Activated naive CD4-positive, alpha-beta T cell treated with anti-CD3 and anti-CD28 coated beads for 36 hours (primary cell): ENCODE measurements around the gene EPDR1. TPM values are rescaled to one million over a fixed set of nuclear protein-coding genes. Genes with fewer than 3 reads are reported as not detected.

Experiments
- CTCF ChIA-PET: fragments of 350-600 bp; sonication (Branson Sonifier 250); formaldehyde crosslinking; loops from one replicate; lab custom pipeline; 2021; ENCODE audit warnings: antibody characterized with exemption; lab: Charles Lee
- DNase-seq: peaks from one replicate; pipeline ENCODE4 v3.0.0-alpha.2; 2020
- H3K27ac Mint-ChIP-seq: one replicate; pipeline ENCODE4 v1.8.0; 2021; ENCODE audit warnings: mild to moderate bottlenecking, mixed read lengths
- H3K27me3 Mint-ChIP-seq: one replicate; pipeline ENCODE4 v1.8.0; 2021; ENCODE audit warnings: low read depth, mixed read lengths
- H3K36me3 Mint-ChIP-seq: one replicate; pipeline ENCODE4 v1.8.0; 2021; ENCODE audit warnings: low read depth, mixed read lengths
- H3K4me1 Mint-ChIP-seq: one replicate; pipeline ENCODE4 v1.8.0; 2021; ENCODE audit warnings: low read depth, mixed read lengths
- H3K4me3 Mint-ChIP-seq: one replicate; pipeline ENCODE4 v1.8.0; 2021; ENCODE audit warnings: mild to moderate bottlenecking, moderate library complexity, mixed read lengths
- H3K9me3 Mint-ChIP-seq: one replicate; pipeline ENCODE4 v1.8.0; 2021; ENCODE audit warnings: mixed read lengths
- intact Hi-C: fragments of 100-400 bp; cut with micrococcal nuclease; formaldehyde crosslinking; loops from one replicate; pipeline ENCODE4 v1.15.1; 2023
- total RNA-seq, 2 experiments: library from RNA; stranded (reverse); gene quantifications; one replicate each; pipeline ENCODE4 v1.2.3, GENCODE V29; 2021

Gene EPDR1
- total RNA-seq, 2 experiments from 2014 or later, result 1.3 to 1.6 TPM

GRCh38 chr7:37960483-37960882, 40.0 kb downstream of the EPDR1 start:
- CTCF ChIA-PET, result no interaction called here
- Mint-ChIP-seq H3K27me3 (no peaks in the 10 kb centered on the region), H3K9me3 (no peaks in the 10 kb centered on the region), H3K36me3 (no peaks in the 10 kb centered on the region), H3K4me1 (no peaks in the 10 kb centered on the region), H3K4me3 (no peak overlapping the region), H3K27ac (no peak overlapping the region)
- DNase-seq, result no peak
- intact Hi-C loops, result no loop called here

GRCh38 chr7:37961251-37961650, 40.8 kb downstream of the EPDR1 start:
- CTCF ChIA-PET, result no interaction called here
- no peaks in the 10 kb centered on the region for H3K27me3 Mint-ChIP-seq
- intact Hi-C loops, result no loop called here

DNA sequence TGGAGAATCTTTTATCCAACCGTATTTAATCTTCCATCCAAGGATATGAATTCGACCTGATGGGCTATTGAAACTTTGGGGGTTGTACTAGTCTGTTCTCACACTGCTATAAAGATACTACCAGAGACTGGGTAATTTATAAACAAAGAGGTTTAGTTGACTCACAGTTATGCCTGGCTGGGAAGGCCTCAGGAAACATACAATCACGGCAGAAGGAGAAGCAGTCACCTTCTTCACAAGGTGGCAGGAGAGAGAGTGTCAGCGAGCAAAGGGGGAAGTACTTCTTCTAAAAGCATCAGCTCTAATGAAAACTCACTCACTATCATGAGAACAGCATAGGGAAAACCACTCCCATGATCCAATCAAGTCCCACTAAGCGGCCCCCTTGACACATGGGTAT, 43.8 kb downstream of the EPDR1 start:
- Mint-ChIP-seq H3K9me3 (no peaks in the 10 kb centered on the region), H3K27ac (no peak overlapping the region), H3K4me1 (no peaks in the 10 kb centered on the region), H3K27me3 (no peaks in the 10 kb centered on the region), H3K36me3 (no peaks in the 10 kb centered on the region), H3K4me3 (no peak overlapping the region)
- intact Hi-C loops, result no loop called here
- CTCF ChIA-PET, result interaction anchor here (2.0 kb wide), 1 partner anchor 252 kb away, joined by 6 read pairs; no protein-coding TSS in a partner anchor
- no peak for DNase-seq

More at GRCh38 chr7:37961251-37961650, 40.8 kb downstream of the EPDR1 start:
- no peak overlapping the region for H3K4me3 Mint-ChIP-seq
- no peaks in the 10 kb centered on the region for H3K4me1 Mint-ChIP-seq
- no peaks in the 10 kb centered on the region for H3K9me3 Mint-ChIP-seq
- no peak overlapping the region for H3K27ac Mint-ChIP-seq
- no peak for DNase-seq
- H3K36me3 Mint-ChIP-seq, result no peaks in the 10 kb centered on the region

- peaks cover 4% of the 10 kb centered on the region for H3K27me3 Mint-ChIP-seq
- H3K9me3 Mint-ChIP-seq, result no peaks in the 10 kb centered on the region
- H3K36me3 Mint-ChIP-seq, result no peaks in the 10 kb centered on the region
- H3K4me1 Mint-ChIP-seq, result no peaks in the 10 kb centered on the region
- DNase-seq, result no peak
- CTCF ChIA-PET, result no interaction called here
- intact Hi-C loops, result no loop called here
- no peak overlapping the region for H3K4me3 Mint-ChIP-seq
- no peak overlapping the region for H3K27ac Mint-ChIP-seq
These were observed 49.8 kb downstream of the EPDR1 start for GRCh38 chr7:37970211-37970610.

DNA sequence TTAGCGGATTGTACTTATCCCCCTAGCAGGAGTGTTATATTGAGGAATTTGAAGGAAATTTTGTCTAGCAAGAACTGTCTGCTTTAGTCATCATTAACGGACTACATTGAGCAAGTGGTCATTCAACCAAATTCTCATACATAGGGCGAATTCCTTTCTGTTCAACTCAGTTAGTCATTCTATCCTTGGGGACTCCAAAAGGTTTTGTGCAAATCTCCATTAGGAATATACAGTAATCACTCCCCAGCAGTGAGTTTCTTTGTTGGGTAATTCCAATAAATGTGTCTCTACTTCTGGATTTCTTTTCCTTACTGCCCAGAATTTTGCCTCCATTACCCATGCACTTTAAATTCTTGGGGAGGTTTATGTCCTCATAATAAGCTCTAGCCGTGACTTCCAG, 51.1 kb downstream of the EPDR1 start:
- no peaks in the 10 kb centered on the region for H3K9me3 Mint-ChIP-seq
- H3K4me1 Mint-ChIP-seq, result no peaks in the 10 kb centered on the region
- H3K4me3 Mint-ChIP-seq, result no peak overlapping the region
- CTCF ChIA-PET, result no interaction called here
- peaks cover 4% of the 10 kb centered on the region for H3K27me3 Mint-ChIP-seq
- DNase-seq, result no peak
- no peaks in the 10 kb centered on the region for H3K36me3 Mint-ChIP-seq
- no peak overlapping the region for H3K27ac Mint-ChIP-seq
- intact Hi-C loops, result no loop called here

DNA sequence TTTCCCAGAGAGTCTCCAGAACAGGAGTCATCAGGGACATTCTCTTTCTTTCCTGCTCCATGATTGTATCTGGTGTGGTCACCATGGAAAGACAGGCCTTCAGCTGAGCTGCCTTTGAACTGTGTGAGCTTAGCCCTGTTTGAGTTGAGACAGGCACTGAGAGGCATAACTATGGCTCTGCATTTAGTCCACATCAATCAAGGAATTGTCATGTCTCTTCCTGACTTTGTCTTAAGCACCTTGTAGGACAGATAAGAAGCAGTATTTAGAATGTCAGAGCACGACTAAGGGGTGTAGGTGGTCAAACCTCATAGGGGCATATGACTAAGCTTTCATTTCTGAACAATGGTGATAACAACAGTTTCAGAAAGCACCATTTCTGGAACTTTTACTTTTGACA, 53.5 kb downstream of the EPDR1 start:
- Mint-ChIP-seq H3K4me1 (no peaks in the 10 kb centered on the region), H3K27ac (no peak overlapping the region), H3K9me3 (no peaks in the 10 kb centered on the region), H3K36me3 (no peaks in the 10 kb centered on the region), H3K4me3 (no peak overlapping the region), H3K27me3 (peaks cover 4% of the 10 kb centered on the region)
- CTCF ChIA-PET, result interaction anchor here (0.7 kb wide), 1 partner anchor 242 kb away, joined by 3 read pairs; no protein-coding TSS in a partner anchor
- intact Hi-C loops, result no loop called here
- no peak for DNase-seq

GRCh38 chr7:37974711-37975110, 54.3 kb downstream of the EPDR1 start:
- peaks cover 4% of the 10 kb centered on the region for H3K27me3 Mint-ChIP-seq
- H3K4me3 Mint-ChIP-seq, result no peak overlapping the region
- CTCF ChIA-PET, result interaction anchor here (0.7 kb wide), 1 partner anchor 241 kb away, joined by 3 read pairs; no protein-coding TSS in a partner anchor
- H3K27ac Mint-ChIP-seq, result no peak overlapping the region
- DNase-seq, result no peak
- no peaks in the 10 kb centered on the region for H3K4me1 Mint-ChIP-seq
- H3K36me3 Mint-ChIP-seq, result no peaks in the 10 kb centered on the region
- no peaks in the 10 kb centered on the region for H3K9me3 Mint-ChIP-seq
- intact Hi-C loops, result no loop called here

- CTCF ChIA-PET, result no interaction called here
- H3K9me3 Mint-ChIP-seq, result no peaks in the 10 kb centered on the region
- DNase-seq, result no peak
- peaks cover 7% of the 10 kb centered on the region for H3K27me3 Mint-ChIP-seq
- intact Hi-C loops, result no loop called here
- H3K4me3 Mint-ChIP-seq, result no peak overlapping the region
- H3K27ac Mint-ChIP-seq, result no peak overlapping the region
- no peaks in the 10 kb centered on the region for H3K36me3 Mint-ChIP-seq
- H3K4me1 Mint-ChIP-seq, result no peaks in the 10 kb centered on the region
These were observed 56.8 kb downstream of the EPDR1 start for GRCh38 chr7:37977243-37977642.

DNA sequence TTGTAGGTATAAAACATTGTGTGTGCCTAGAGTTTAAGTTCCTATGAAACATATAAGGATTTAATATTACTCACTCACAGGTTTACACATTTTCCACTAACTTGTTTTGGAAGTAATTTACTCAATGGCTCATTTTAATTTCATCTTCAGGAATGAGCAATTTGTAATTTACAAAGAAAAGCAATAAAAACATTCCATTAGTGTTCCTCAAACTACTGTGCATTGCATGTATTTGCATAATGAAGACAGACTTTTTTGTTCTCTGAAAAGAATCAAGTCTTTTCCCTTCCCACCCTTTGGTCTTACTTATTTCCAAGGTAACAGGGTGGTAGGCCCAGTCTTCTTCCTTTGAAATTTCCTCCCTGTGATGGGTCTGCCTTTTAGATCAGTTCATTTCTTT, 61.2 kb downstream of the EPDR1 start:
- no peak overlapping the region for H3K27ac Mint-ChIP-seq
- no peaks in the 10 kb centered on the region for H3K9me3 Mint-ChIP-seq
- intact Hi-C loops, result no loop called here
- no peaks in the 10 kb centered on the region for H3K4me1 Mint-ChIP-seq
- no peaks in the 10 kb centered on the region for H3K36me3 Mint-ChIP-seq
- H3K27me3 Mint-ChIP-seq, result peaks cover 3% of the 10 kb centered on the region
- DNase-seq, result no peak
- CTCF ChIA-PET, result no interaction called here
- no peak overlapping the region for H3K4me3 Mint-ChIP-seq

DNA sequence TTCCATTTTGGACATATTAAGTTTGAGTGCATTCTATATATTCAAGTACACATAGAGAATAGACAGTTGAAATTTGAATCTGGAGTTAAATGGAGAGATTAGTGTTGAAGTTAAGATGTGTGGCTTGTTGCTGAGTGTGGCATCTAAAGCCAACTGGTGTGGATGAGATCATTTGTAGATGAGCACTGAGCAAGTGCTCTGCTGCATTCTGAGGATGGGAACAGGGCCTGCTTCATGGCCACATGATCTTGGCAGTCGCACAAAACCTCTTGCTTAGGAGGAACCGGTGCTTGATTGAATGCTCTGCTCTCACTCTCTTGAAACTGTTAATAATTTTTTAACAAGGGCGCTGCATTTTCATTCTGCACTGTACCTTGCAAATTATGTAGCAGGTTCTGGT, 62.0 kb downstream of the EPDR1 start:
- no peaks in the 10 kb centered on the region for H3K9me3 Mint-ChIP-seq
- CTCF ChIA-PET, result no interaction called here
- intact Hi-C loops, result no loop called here
- H3K27ac Mint-ChIP-seq, result no peak overlapping the region
- H3K27me3 Mint-ChIP-seq, result peaks cover 3% of the 10 kb centered on the region
- H3K4me3 Mint-ChIP-seq, result no peak overlapping the region
- no peaks in the 10 kb centered on the region for H3K4me1 Mint-ChIP-seq
- no peaks in the 10 kb centered on the region for H3K36me3 Mint-ChIP-seq
- DNase-seq, result no peak

- peaks cover 2% of the 10 kb centered on the region for H3K27me3 Mint-ChIP-seq
- H3K4me3 Mint-ChIP-seq, result no peak overlapping the region
- H3K27ac Mint-ChIP-seq, result no peak overlapping the region
- H3K9me3 Mint-ChIP-seq, result no peaks in the 10 kb centered on the region
- DNase-seq, result no peak
- no peaks in the 10 kb centered on the region for H3K4me1 Mint-ChIP-seq
- CTCF ChIA-PET, result no interaction called here
- H3K36me3 Mint-ChIP-seq, result no peaks in the 10 kb centered on the region
- intact Hi-C loops, result no loop called here
These were observed 64.4 kb downstream of the EPDR1 start for GRCh38 chr7:37984750-37985390.

DNA sequence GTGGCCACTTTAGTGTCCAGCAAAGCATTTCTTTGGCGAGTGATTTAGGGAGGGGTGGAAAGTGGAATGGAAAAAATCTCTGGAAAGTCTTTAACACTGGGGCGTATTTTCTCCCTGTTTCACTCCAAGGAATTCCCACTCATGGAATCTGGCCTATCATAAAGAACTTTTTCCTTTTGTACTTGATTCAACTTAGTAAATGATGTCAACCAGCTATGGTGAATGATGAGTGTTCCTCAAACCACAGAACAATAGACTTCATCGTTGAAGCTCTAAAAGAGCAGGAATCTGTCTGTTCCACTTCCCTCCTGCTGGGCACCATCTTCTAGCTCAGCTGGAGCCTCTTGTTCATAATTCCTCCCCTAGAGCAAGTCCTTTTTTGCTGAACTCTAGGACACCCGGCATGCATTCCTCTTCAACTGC, 66.5 kb downstream of the EPDR1 start:
- no peaks in the 10 kb centered on the region for H3K36me3 Mint-ChIP-seq
- no peaks in the 10 kb centered on the region for H3K27me3 Mint-ChIP-seq
- intact Hi-C loops, result no loop called here
- H3K9me3 Mint-ChIP-seq, result no peaks in the 10 kb centered on the region
- CTCF ChIA-PET, result interaction anchor here (1.1 kb wide), 1 partner anchor 348 kb away, joined by 4 read pairs; no protein-coding TSS in a partner anchor
- H3K4me1 Mint-ChIP-seq, result no peaks in the 10 kb centered on the region
- no peak overlapping the region for H3K27ac Mint-ChIP-seq
- no peak for DNase-seq
- no peak overlapping the region for H3K4me3 Mint-ChIP-seq

DNA sequence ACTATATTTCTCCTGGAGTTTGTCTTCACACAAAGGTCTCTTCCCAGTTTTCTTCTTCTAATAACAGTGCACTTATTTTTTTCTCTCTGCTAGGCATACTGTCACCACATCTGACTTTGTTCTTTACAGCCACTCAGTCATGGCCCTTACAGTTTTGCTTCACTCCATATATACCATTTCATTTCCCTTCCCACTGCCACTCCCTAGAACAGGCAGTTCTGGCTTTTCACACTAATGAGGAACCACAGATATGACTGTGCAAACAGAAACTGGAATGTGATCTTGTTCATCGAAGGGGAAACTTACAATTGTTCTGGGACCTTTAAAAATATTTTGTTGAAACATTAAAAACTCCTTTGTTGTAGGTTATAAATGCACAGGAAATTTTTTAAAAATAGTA, 67.3 kb downstream of the EPDR1 start:
- H3K36me3 Mint-ChIP-seq, result no peaks in the 10 kb centered on the region
- intact Hi-C loops, result no loop called here
- CTCF ChIA-PET, result no interaction called here
- H3K9me3 Mint-ChIP-seq, result no peaks in the 10 kb centered on the region
- H3K4me1 Mint-ChIP-seq, result no peaks in the 10 kb centered on the region
- H3K4me3 Mint-ChIP-seq, result no peak overlapping the region
- no peak for DNase-seq
- H3K27me3 Mint-ChIP-seq, result no peaks in the 10 kb centered on the region
- no peak overlapping the region for H3K27ac Mint-ChIP-seq
